ENCODE results near the gene CDH5. TPM values are rescaled to one million over a fixed set of nuclear protein-coding genes. Genes with fewer than 3 reads are reported as not detected.
"Not testable (repeated sequence)": the region's sequence is repeated elsewhere in the genome, so short reads cannot be mapped to it uniquely, and the experiment has no call there.

CDH5 gene
- total and polyA plus RNA-seq, 2 donors = 7.5 to 12.0 TPM

DNA sequence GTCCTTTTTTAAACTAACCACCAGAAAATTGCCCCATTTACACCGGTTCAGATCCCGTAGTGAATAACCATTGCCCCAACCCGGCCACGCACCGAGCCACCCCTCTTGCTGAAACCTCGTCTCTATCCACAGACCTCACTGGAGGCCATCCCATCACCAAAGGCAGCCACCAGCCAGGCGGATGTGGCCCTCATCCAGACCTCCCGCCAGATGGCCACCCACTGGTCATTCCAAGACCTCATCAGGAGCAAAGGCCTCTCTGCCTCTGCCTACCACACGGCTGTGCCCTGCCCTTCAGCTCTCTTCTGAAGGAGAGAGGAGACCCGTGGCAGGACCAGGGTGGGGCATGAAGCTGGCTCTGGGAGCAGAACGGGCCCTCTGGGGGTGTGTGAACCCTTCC lies 38.2 kb upstream of the CDH5 start:
- H3K4me3 ChIP-seq (ENCODE audit: low read length in 2 of 2) = no peak overlapping the region
- H3K4me1 ChIP-seq (ENCODE audit: control insufficient read depth in 2 of 2, insufficient read depth in 2 of 2, low read length in 2 of 2) = no peaks in the 10 kb centered on the region
- 95% methylated on average over 11 of the region's 11 CpGs for whole genome bisulfite sequencing
- no peaks in the 10 kb centered on the region for H3K9me3 ChIP-seq (ENCODE audit: control insufficient read depth in 2 of 2, insufficient read depth in 1 of 2, low read length in 1 of 2)
- peaks cover 0 to 5% of the 10 kb centered on the region in 2 donors for H3K27me3 ChIP-seq (ENCODE audit: control insufficient read depth in 2 of 2, insufficient read depth in 1 of 2, low read length in 1 of 2)
- DNase-seq (ENCODE audit: low read depth in 6 of 9, low spot score in 9 of 9) = no peak
- no peaks in the 10 kb centered on the region for H3K36me3 ChIP-seq (ENCODE audit: control insufficient read depth in 2 of 2, insufficient read depth in 2 of 2, low read length in 1 of 2)
- H3K27ac ChIP-seq (ENCODE audit: low read depth in 1 of 2, low read length in 1 of 2) = no peak overlapping the region

DNA sequence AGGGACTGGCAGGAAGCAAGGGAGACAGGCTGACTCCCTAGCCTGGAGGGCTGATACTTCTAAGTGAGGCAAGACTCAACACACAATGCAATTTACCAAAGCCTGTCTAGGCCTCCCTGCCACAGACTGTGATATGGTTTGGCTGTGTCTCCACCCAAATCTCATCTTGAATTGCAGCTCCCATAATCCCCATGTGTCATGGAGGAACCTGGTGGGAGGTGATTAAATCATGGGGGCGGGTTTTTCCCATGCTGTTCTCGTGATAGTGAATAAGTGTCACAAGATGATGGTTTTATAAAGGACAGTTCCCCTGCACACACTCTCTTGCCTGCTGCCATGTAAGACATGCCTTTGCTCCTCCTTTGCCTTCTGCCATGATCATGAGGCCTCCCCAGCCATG lies 35.0 kb upstream of the CDH5 start:
- not testable (repeated sequence) for DNase-seq (ENCODE audit: low read depth in 6 of 9, low spot score in 9 of 9); H3K4me1 ChIP-seq (ENCODE audit: control insufficient read depth in 2 of 2, insufficient read depth in 2 of 2, low read length in 2 of 2); H3K27me3 ChIP-seq (ENCODE audit: control insufficient read depth in 2 of 2, insufficient read depth in 1 of 2, low read length in 1 of 2); H3K36me3 ChIP-seq (ENCODE audit: control insufficient read depth in 2 of 2, insufficient read depth in 2 of 2, low read length in 1 of 2); H3K4me3 ChIP-seq (ENCODE audit: low read length in 2 of 2); H3K9me3 ChIP-seq (ENCODE audit: control insufficient read depth in 2 of 2, insufficient read depth in 1 of 2, low read length in 1 of 2); H3K27ac ChIP-seq (ENCODE audit: low read depth in 1 of 2, low read length in 1 of 2)
- WGBS = 96% methylated on average over 2 of the region's 2 CpGs

DNA sequence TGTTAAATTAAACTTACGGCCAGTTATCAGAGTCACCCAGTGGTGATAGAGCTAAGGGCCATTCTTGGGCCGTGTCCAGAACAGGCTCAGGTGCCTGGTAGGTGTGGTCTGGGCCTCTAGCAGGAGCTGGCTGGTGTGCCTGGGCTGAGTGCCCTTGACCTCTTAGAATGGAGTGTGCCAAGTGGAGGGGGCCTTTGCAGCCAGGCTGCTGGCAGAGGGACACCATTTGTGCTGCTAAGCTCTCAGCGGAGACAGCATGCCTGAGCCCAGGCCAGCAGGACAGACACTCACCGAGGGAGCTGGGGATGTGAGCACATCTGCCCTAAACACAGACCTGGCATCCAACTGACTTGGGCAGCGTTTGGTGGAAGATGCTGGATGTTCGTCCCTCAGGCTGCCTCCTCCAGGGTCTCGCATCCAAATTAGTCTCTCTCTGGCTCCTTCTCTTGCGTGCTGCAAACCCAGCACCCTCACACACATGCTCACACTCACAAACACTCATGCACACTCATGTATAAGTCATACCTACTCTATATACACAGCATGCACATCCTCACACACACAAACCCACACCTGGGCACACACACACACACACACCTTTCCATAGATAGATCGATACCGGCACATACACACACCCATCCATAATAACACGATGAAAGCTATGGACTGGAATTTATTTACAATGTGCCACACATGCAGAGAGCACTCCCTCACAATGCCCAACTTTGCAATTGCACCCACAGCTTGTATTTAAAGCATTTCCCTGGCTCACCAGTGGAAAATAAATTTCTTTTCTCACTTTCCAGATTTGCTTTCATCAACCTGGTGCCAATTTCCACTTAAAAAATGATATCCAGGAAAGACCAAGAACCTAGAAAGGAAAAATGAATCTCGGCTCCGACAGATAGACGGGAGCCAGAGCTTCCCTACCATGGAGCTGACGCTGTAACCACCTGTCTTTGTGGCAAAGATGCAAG lies 33.6 kb upstream of the CDH5 start:
- Histone ChIP-seq H3K9me3 (ENCODE audit: control insufficient read depth in 2 of 2, insufficient read depth in 1 of 2, low read length in 1 of 2) (no peaks in the 10 kb centered on the region), H3K27me3 (ENCODE audit: control insufficient read depth in 2 of 2, insufficient read depth in 1 of 2, low read length in 1 of 2) (peaks cover 0 to 4% of the 10 kb centered on the region in 2 donors), H3K4me3 (ENCODE audit: low read length in 2 of 2) (no peak overlapping the region), H3K4me1 (ENCODE audit: control insufficient read depth in 2 of 2, insufficient read depth in 2 of 2, low read length in 2 of 2) (no peaks in the 10 kb centered on the region), H3K27ac (ENCODE audit: low read depth in 1 of 2, low read length in 1 of 2) (no peak overlapping the region), H3K36me3 (ENCODE audit: control insufficient read depth in 2 of 2, insufficient read depth in 2 of 2, low read length in 1 of 2) (no peaks in the 10 kb centered on the region)
- 94% methylated on average over 15 of the region's 15 CpGs for WGBS
- no peak for DNase-seq (ENCODE audit: low read depth in 6 of 9, low spot score in 9 of 9)

DNA sequence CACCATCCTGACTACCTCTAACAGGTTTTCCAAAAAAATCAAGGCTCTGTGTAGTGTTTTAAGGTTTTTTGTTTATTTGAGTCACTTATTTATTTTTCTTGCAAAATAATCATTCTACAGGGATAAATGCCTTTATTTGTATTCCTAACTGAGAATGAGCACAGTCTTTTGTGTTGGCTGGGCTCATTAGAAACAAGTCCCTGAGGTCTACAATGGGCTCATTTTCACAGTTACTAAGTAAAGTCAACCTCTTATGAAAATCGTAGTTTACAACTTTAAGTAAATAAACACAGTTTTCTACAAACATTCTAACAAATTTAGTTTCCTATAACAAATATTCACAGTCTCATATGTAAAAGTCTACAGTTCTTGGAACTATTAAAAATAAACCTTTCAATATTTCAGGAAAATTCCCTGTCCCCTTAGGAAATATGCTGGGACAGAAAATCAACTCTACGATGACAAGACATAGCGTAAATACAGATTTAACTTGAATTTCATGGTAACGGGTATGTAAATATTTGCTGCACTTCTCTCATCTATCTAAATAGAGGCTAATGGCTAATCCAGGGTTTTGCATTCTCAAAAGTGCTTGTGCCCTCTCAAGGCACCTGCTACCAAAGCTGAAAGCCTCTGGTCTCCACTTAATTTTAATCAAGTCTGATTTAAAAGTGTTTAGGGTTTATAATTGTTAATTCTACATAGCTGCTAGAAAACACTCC lies 31.5 kb upstream of the CDH5 start:
- Histone ChIP-seq H3K27ac (ENCODE audit: low read depth in 1 of 2, low read length in 1 of 2) (no peak overlapping the region), H3K4me1 (ENCODE audit: control insufficient read depth in 2 of 2, insufficient read depth in 2 of 2, low read length in 2 of 2) (no peaks in the 10 kb centered on the region), H3K4me3 (ENCODE audit: low read length in 2 of 2) (no peak overlapping the region), H3K9me3 (ENCODE audit: control insufficient read depth in 2 of 2, insufficient read depth in 1 of 2, low read length in 1 of 2) (no peaks in the 10 kb centered on the region), H3K27me3 (ENCODE audit: control insufficient read depth in 2 of 2, insufficient read depth in 1 of 2, low read length in 1 of 2) (peaks cover 0 to 4% of the 10 kb centered on the region in 2 donors), H3K36me3 (ENCODE audit: control insufficient read depth in 2 of 2, insufficient read depth in 2 of 2, low read length in 1 of 2) (no peaks in the 10 kb centered on the region)
- DNase-seq (ENCODE audit: low read depth in 6 of 9, low spot score in 9 of 9) = no peak
- 96% methylated on average over 4 of the region's 4 CpGs for WGBS

DNA sequence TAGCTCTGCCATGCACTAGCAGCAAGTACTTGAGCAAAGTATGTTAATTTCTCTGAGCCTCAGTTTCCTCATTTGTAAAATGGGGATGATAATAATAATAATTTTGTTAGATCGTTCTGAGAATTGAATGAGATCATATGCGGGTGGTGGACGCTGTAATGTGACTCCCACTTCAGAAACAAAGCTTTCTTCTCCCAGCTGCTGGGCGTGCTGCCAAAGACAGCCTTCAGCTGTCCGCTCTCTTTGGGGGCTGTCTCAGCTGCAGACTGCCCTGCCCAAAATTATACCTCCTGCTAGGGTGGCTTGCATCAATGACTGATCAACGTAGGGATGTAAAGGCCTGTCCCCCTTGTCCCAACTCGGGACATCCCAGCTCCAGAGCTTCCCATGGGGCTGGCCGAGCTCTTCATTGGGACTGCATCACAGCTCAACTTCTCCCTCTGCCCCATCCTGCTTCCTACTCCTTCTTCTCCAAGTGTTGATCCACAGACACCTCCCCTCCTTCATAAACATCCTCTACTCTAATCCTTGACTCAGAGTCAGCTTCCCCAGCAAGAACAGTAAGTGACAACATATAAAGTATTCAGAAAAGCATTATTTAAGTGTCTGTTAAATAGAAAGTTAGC lies 30.7 kb upstream of the CDH5 start:
- H3K4me3 ChIP-seq (ENCODE audit: low read length in 2 of 2) = no peak overlapping the region
- no peaks in the 10 kb centered on the region for H3K9me3 ChIP-seq (ENCODE audit: control insufficient read depth in 2 of 2, insufficient read depth in 1 of 2, low read length in 1 of 2)
- H3K4me1 ChIP-seq (ENCODE audit: control insufficient read depth in 2 of 2, insufficient read depth in 2 of 2, low read length in 2 of 2) = no peaks in the 10 kb centered on the region
- no peaks in the 10 kb centered on the region for H3K36me3 ChIP-seq (ENCODE audit: control insufficient read depth in 2 of 2, insufficient read depth in 2 of 2, low read length in 1 of 2)
- WGBS = 76% methylated on average over 8 of the region's 8 CpGs
- peaks cover 0 to 4% of the 10 kb centered on the region in 2 donors for H3K27me3 ChIP-seq (ENCODE audit: control insufficient read depth in 2 of 2, insufficient read depth in 1 of 2, low read length in 1 of 2)
- no peak for DNase-seq (ENCODE audit: low read depth in 6 of 9, low spot score in 9 of 9)
- no peak overlapping the region for H3K27ac ChIP-seq (ENCODE audit: low read depth in 1 of 2, low read length in 1 of 2)

DNA sequence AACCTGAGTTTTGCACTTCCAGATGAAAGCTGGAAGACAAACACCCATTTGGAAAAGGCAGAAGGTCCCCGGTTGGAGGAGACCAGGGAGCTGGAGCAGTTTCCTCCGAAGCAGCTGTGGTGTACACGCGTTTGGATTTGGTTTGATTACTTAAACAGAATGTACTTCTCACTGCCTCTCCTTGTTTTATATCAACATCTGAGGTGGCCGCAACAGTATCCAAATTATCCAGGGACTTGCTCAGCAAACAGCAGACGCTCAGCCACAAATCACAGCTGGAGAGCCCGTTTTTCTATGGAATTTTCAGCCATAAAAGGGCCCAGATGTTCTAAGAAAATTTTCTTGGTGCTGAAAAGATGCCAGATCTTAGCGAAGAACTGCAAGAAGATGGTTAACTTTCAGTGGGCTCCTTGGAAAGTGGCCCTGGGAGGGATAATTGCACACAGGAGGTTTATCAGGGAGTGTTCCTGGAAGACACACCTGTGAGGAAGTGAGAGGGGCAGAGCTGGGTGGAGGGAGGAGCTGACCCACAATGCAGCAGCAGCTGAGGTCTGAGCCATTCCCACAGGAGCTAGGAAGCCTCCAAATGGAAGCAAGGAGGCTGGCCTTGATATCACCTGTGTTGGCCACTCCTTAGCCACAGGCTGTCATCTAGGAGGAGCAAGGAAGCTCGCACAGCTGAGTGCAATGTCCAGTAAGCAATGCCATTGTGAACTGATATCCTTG lies 28.9 kb upstream of the CDH5 start:
- H3K36me3 ChIP-seq (ENCODE audit: control insufficient read depth in 2 of 2, insufficient read depth in 2 of 2, low read length in 1 of 2) = no peaks in the 10 kb centered on the region
- no peaks in the 10 kb centered on the region for H3K9me3 ChIP-seq (ENCODE audit: control insufficient read depth in 2 of 2, insufficient read depth in 1 of 2, low read length in 1 of 2)
- H3K27me3 ChIP-seq (ENCODE audit: control insufficient read depth in 2 of 2, insufficient read depth in 1 of 2, low read length in 1 of 2) = peaks cover 0 to 5% of the 10 kb centered on the region in 2 donors
- no peak overlapping the region for H3K4me3 ChIP-seq (ENCODE audit: low read length in 2 of 2)
- no peaks in the 10 kb centered on the region for H3K4me1 ChIP-seq (ENCODE audit: control insufficient read depth in 2 of 2, insufficient read depth in 2 of 2, low read length in 2 of 2)
- no peak for DNase-seq (ENCODE audit: low read depth in 6 of 9, low spot score in 9 of 9)
- 94% methylated on average over 9 of the region's 9 CpGs for WGBS
- H3K27ac ChIP-seq (ENCODE audit: low read depth in 1 of 2, low read length in 1 of 2) = no peak overlapping the region

DNA sequence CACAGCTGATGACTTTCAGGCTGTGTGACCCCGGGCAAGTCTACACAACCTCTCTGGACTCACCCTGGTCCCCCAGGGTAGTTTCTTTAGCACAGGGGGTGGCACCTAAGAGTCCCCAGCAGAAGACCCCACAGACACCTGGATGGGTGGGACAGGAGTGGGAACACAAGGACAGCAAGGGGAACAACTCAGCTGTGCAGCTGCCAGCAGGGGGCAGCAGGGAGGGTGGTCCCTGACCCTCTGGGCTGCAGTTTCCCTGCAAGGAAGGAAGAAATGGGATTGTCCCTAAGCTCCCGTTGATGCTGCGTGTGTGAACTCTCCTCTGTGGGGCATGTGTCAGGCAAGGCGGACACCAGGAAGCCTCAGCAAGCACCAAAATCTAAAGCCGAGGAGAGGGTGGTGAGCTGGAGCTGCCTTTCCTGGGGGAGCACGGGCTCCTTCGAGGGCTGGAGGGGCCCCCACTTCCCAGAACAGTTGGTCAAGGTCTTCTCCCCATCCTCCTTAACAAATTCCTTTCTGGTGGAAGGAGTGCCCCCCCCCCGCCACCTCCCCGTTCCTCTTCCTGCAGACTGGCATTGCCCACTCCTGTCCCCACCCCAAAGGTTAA lies 24.1 kb upstream of the CDH5 start:
- Histone ChIP-seq H3K27ac (ENCODE audit: low read depth in 1 of 2, low read length in 1 of 2) (no peak overlapping the region), H3K27me3 (ENCODE audit: control insufficient read depth in 2 of 2, insufficient read depth in 1 of 2, low read length in 1 of 2) (peaks cover 0 to 3% of the 10 kb centered on the region in 2 donors), H3K36me3 (ENCODE audit: control insufficient read depth in 2 of 2, insufficient read depth in 2 of 2, low read length in 1 of 2) (no peaks in the 10 kb centered on the region), H3K4me1 (ENCODE audit: control insufficient read depth in 2 of 2, insufficient read depth in 2 of 2, low read length in 2 of 2) (no peaks in the 10 kb centered on the region), H3K4me3 (ENCODE audit: low read length in 2 of 2) (no peak overlapping the region), H3K9me3 (ENCODE audit: control insufficient read depth in 2 of 2, insufficient read depth in 1 of 2, low read length in 1 of 2) (no peaks in the 10 kb centered on the region)
- DNase-seq (ENCODE audit: low read depth in 6 of 9, low spot score in 9 of 9) = peak in 2 of 9 donors; percentile 17 to 27
- WGBS = 75% methylated on average over 9 of the region's 9 CpGs

DNA sequence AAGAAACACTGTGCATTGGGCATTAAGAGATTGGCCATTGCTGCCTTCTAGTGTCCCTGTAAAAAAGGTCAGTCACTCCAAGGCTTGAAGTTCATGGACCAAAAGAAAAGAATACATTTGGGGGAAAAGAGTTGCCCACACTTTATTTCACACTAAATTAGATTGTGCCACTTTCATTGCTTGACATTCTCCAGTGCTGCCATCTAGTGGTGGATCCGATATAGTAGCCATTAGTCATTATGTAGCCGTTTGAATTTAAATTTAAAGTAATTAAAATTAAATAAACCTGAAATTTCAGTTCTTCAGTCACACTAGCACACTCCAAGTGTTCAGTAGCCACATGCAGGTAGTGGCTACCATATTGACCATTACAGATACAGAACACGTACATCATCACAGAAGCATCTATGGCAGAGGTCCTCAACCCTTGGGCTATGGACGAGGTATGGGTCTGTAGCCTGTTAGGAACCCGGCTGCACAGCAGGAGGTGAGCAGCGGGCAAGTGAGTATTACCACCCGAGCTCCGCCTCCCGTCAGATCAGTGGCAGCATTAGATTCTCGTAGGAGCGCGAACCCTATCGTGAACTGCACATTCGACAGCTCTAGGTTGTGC lies 21.9 kb upstream of the CDH5 start:
- Histone ChIP-seq H3K27me3 (ENCODE audit: control insufficient read depth in 2 of 2, insufficient read depth in 1 of 2, low read length in 1 of 2) (peaks cover 0 to 3% of the 10 kb centered on the region in 2 donors), H3K4me3 (ENCODE audit: low read length in 2 of 2) (no peak overlapping the region), H3K9me3 (ENCODE audit: control insufficient read depth in 2 of 2, insufficient read depth in 1 of 2, low read length in 1 of 2) (no peaks in the 10 kb centered on the region), H3K27ac (ENCODE audit: low read depth in 1 of 2, low read length in 1 of 2) (no peak overlapping the region), H3K36me3 (ENCODE audit: control insufficient read depth in 2 of 2, insufficient read depth in 2 of 2, low read length in 1 of 2) (no peaks in the 10 kb centered on the region), H3K4me1 (ENCODE audit: control insufficient read depth in 2 of 2, insufficient read depth in 2 of 2, low read length in 2 of 2) (no peaks in the 10 kb centered on the region)
- WGBS = 73% methylated on average over 14 of the region's 14 CpGs
- DNase-seq (ENCODE audit: low read depth in 6 of 9, low spot score in 9 of 9) = peak in 4 of 9 donors; percentile 22 to 43 (median 38)

All from thymus (tissue), 11 donors.